SK-N-SH (cell line): Measurements from ENCODE around the gene LCNL1.
A peak's percentile ranks its signal among the peaks of the same experiment; 100 is the strongest.

Experiments
- ELF1 ChIP-seq: IDR thresholded peaks from 2 replicates; pipeline ENCODE4 v1.4.0; 2012
- EP300 ChIP-seq, 2 experiments: IDR thresholded peaks; 2 replicates each; pipeline versions ENCODE4 v1.4.0 to v1.6.1; 2012; ENCODE audit warnings: borderline replicate concordance in 1 of 2, low read depth in 1 of 2, low read length in 1 of 2
- POLR2AphosphoS5 ChIP-seq: IDR thresholded peaks from 2 replicates; pipeline ENCODE4 v1.6.1; 2012; ENCODE audit warnings: low read depth, low read length
- RAD21 ChIP-seq: IDR thresholded peaks from 2 replicates; pipeline ENCODE4 v1.6.1; 2012; ENCODE audit warnings: mild to moderate bottlenecking, low read length
- SIN3A ChIP-seq: IDR thresholded peaks from 2 replicates; pipeline ENCODE4 v1.6.1; 2012; ENCODE audit warnings: low read depth, mild to moderate bottlenecking, low read length, moderate library complexity, borderline replicate concordance
- SMC3 ChIP-seq: IDR thresholded peaks from 2 replicates; pipeline ENCODE4 v1.6.1; 2012; ENCODE audit warnings: low read depth, low read length, improper control_type of control experiment
- TAF1 ChIP-seq: IDR thresholded peaks from 2 replicates; pipeline ENCODE4 v1.6.1; 2012; ENCODE audit warnings: low read depth, mild to moderate bottlenecking, low read length, moderate library complexity, borderline replicate concordance
- TF ChIP-seq, protein P1 (sequence below): fragments of 200-600 bp; sonication (generic); IDR thresholded peaks from 2 replicates; pipeline ENCODE4 v1.6.1; 2017; ENCODE audit warnings: antibody characterized with exemption, mild to moderate bottlenecking, moderate library complexity
- TF ChIP-seq, protein P2 (sequence below): IDR thresholded peaks from 2 replicates; pipeline ENCODE4 v1.4.0; 2012; ENCODE audit warnings: low read depth

DNA sequence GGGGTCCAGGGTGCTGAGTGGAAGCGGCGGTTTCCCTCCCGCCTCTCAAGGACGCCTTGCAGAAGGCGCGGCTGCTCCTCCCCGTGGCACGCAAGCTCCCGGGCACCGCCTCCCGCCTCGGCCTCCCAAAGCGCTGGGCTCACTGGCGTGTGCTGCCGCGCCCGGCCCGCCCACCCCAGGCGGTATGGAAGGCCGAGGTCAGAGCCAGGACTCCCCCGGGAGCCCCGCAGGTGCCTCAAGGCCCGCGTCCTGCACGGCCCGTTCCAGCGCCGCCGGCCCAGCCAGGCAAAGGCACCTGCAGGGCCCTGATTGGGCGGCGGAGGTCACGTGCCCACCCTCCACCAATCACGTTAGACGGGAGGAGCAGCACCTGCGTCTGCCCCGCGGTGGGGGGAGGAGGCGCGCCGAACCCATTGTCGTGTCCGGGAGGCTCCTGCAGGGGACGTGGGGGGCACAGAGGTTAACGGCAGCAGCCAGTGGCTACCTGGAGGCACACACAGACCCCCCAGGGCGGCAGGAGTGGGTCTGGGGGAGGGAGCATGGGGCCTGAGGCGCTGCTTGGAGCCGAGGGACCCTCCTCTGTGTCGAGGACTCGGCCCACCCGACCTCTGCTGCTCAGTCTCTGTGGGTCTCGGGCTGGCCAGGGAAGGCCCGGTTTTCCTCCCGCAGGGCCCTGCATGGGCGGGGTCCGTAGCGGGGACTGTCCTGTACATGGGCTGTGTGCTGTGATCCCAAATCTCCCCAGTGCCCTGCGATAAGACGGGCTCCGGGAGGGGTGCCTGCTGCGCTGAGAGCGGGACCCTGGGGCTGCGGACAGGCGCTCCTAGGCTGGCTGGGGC lies 32.8 kb upstream of the LCNL1 start:
- no peak; the same call in 1 of the 2 replicates for TF ChIP-seq SMC3
- TF ChIP-seq, protein P1, sequence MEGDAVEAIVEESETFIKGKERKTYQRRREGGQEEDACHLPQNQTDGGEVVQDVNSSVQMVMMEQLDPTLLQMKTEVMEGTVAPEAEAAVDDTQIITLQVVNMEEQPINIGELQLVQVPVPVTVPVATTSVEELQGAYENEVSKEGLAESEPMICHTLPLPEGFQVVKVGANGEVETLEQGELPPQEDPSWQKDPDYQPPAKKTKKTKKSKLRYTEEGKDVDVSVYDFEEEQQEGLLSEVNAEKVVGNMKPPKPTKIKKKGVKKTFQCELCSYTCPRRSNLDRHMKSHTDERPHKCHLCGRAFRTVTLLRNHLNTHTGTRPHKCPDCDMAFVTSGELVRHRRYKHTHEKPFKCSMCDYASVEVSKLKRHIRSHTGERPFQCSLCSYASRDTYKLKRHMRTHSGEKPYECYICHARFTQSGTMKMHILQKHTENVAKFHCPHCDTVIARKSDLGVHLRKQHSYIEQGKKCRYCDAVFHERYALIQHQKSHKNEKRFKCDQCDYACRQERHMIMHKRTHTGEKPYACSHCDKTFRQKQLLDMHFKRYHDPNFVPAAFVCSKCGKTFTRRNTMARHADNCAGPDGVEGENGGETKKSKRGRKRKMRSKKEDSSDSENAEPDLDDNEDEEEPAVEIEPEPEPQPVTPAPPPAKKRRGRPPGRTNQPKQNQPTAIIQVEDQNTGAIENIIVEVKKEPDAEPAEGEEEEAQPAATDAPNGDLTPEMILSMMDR, result no peak
- TF ChIP-seq TAF1, result no peak
- no peak for TF ChIP-seq SIN3A
- TF ChIP-seq ELF1, result no peak
- peak; percentile 71 for TF ChIP-seq POLR2AphosphoS5
- no peak for TF ChIP-seq RAD21
- no peak for TF ChIP-seq EP300 (IDR thresholded peaks at IDR 0.05; ENCODE audit: borderline replicate concordance in 1 of 2, low read depth in 1 of 2, low read length in 1 of 2)
- TF ChIP-seq, protein P2, sequence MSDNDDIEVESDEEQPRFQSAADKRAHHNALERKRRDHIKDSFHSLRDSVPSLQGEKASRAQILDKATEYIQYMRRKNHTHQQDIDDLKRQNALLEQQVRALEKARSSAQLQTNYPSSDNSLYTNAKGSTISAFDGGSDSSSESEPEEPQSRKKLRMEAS, result 0 out of 2 replicates have a peak, but pooled peaks have one; percentile 24
